Spinal cord (tissue), 10 donors: Measurements from ENCODE around the gene CCT4. TPM values are rescaled to one million over a fixed set of nuclear protein-coding genes. Genes with fewer than 3 reads are reported as not detected.

ENCODE experiments used
- DNase-seq, 6 donors: peaks; one replicate each; pipeline versions ENCODE4 v3.0.0 to v3.0.0-alpha.2; 2013 to 2015; ENCODE audit warnings: low spot score in 6 of 6, low read depth in 4 of 6
- H3K27ac ChIP-seq: one replicate; pipeline ENCODE4 v1.5.1; 2013; ENCODE audit warnings: low read depth, low read length, control low read depth
- H3K27me3 ChIP-seq: one replicate; pipeline ENCODE4 v1.6.1; 2013; ENCODE audit warnings: low read length; ENCODE audit not compliant: control insufficient read depth, insufficient read depth
- H3K36me3 ChIP-seq: one replicate; pipeline ENCODE4 v1.6.1; 2013; ENCODE audit warnings: low read length; ENCODE audit not compliant: control insufficient read depth, insufficient read depth
- H3K4me1 ChIP-seq: one replicate; pipeline ENCODE4 v1.6.1; 2013; ENCODE audit warnings: low read length; ENCODE audit not compliant: control insufficient read depth, insufficient read depth
- H3K4me3 ChIP-seq: one replicate; pipeline ENCODE4 v1.5.1; 2013; ENCODE audit warnings: low read depth, low read length, control low read depth
- H3K9me3 ChIP-seq: one replicate; pipeline ENCODE4 v1.6.1; 2013; ENCODE audit warnings: low read length; ENCODE audit not compliant: control insufficient read depth, insufficient read depth
- WGBS: methylation state at CpG from one replicate; pipeline ENCODE4 v1.1.5; 2013; ENCODE audit warnings: missing lambda C conversion rate; ENCODE audit not compliant: insufficient coverage; 5-methylcytosine and 5-hydroxymethylcytosine counted together
- polyA plus RNA-seq, 2 donors: library from polyadenylated mRNA; unstranded; fragments of 120-200 nt; gene quantifications; one replicate each; pipeline ENCODE4 v1.2.1, GENCODE V29; 2013; ENCODE audit not compliant: insufficient read length in 2 of 2
- small RNA-seq: library from RNA; depleted of rRNA; stranded (forward); fragments of <200 nt; gene quantifications from one replicate; pipeline ENCODE3, GENCODE V24; 2014; ENCODE audit warnings: low replicate concordance
- total RNA-seq, 2 donors: library from RNA; depleted of rRNA in 1 of 2; stranded (reverse); fragments of 120-200 nt in 1 of 2; fragments of >200 nt in 1 of 2; gene quantifications; one replicate each; pipeline versions ENCODE4 v1.2.3 to v1.2.4, GENCODE V29; 2013 to 2014
- donor health status: healthy.

Gene CCT4
- total and polyA plus RNA-seq, 4 donors = 132 to 152 (median 138) TPM

- no peak overlapping the region for H3K4me3 ChIP-seq
- no peaks in the 10 kb centered on the region for H3K4me1 ChIP-seq
- DNase-seq = no peak
- no peaks in the 10 kb centered on the region for H3K9me3 ChIP-seq
- H3K27me3 ChIP-seq = no peaks in the 10 kb centered on the region
- no peak overlapping the region for H3K27ac ChIP-seq
- no CpG with 5 or more reads among the region's 2 CpGs for WGBS
- H3K36me3 ChIP-seq = no peaks in the 10 kb centered on the region
These were observed 66.2 kb downstream of the CCT4 start for GRCh38 chr2:61822255-61822654.

Small RNA genes within 50 kb of the gene (small RNA-seq; reads per million reads assigned to genes)
- not detected for gene RF00019

Other genes starting within 250 kb of the CCT4 start
- 10 to 100 TPM in 1 of 2 donors, 1 to 10 TPM in 1; 9.7 to 12.6 TPM for gene FAM161A, start 34.6 kb downstream of the CCT4 start, total RNA-seq
- 10 to 100 TPM; 18.9 to 20.3 TPM for gene FAM161A, start 34.6 kb downstream of the CCT4 start, polyA plus RNA-seq
- gene COMMD1, start 17.0 kb upstream of the CCT4 start, total RNA-seq = 10 to 100 TPM; 43.1 to 68.5 TPM
- gene COMMD1, start 17.0 kb upstream of the CCT4 start, polyA plus RNA-seq = 10 to 100 TPM; 45.8 to 73.0 TPM